Measurements from ENCODE around the gene ASB5. TPM values are rescaled to one million over a fixed set of nuclear protein-coding genes. Genes with fewer than 3 reads are reported as not detected.

Gene ASB5
- total and polyA plus RNA-seq, 10 of the 15 experiments (the other 5 are each of a cell fraction or from before 2014, with no cell fraction given), result not detected

DNA sequence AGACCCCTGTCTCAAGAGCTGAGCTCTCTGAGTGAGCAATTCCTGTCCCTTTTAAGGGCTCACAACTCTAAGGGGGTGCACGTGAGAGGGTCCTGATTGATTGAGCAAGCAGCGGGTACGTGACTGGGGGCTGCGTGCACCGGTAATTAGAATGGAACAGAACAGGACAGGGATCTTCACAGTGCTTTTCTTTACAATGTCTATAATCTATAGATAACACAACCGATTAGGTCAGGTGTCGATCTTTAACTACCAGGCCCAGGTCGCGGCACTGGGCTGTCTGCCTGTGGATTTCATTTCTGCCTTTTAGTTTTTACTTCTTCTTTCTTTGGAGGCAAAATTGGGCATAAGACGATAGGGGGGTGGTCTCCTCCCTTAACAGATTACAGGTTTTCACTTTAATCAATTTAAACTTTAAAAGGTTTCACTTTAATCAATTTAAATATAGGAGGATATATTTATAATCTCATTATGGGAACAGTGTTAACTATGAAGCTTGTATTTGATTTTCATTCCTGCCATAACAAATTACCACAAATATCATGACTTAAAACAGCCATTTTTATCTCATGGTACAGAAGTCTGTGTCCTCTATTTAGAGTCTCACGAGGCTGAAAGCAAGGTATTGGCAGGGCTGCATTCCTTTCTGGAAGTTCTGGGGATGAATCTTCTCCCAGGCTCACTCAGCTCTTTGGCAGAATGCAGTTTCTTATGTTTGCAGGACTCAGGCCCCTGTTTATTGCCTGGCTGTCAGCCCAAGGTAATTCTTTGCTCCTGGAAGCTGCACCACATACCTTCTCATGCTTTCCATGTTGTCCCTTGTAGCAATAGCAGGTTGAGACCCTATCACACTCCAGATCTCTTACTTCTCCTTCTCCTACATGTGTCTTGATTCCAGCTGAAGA, 78.9 kb downstream of the ASB5 start (continued):
- TF ChIP-seq ZZZ3 (IDR thresholded peaks at IDR 0.05; ENCODE audit: control insufficient read depth, insufficient read length, low read depth), result no peak

- ChIA-PET SMC1A (ENCODE audit: uncharacterized antibody, unreplicated experiment) (no interaction called here), RAD21 (ENCODE audit: unreplicated experiment) (no interaction called here), POLR2A (no interaction called here), CTCF (no interaction called here)
- H3K36me3 ChIP-seq (ENCODE audit: control insufficient read depth in 2 of 2, insufficient read depth in 2 of 2, low read length in 1 of 2), result no peaks in the 10 kb centered on the region
- TF ChIP-seq DPF2 (IDR thresholded peaks at IDR 0.05) (no peak), SIX5 (IDR thresholded peaks at IDR 0.05; ENCODE audit: low read depth, low read length, severe bottlenecking) (no peak), EED (IDR thresholded peaks at IDR 0.05; ENCODE audit: low read depth) (no peak), ZZZ3 (IDR thresholded peaks at IDR 0.05; ENCODE audit: control insufficient read depth, insufficient read length, low read depth) (no peak), IKZF1 (conservative IDR thresholded peaks at IDR 0.05) (no peak), CTCF (IDR thresholded peaks at IDR 0.05 in 2 of 3, conservative IDR thresholded peaks at IDR 0.05 in 1 of 3; ENCODE audit: control insufficient read depth in 2 of 3, extremely low read depth in 1 of 3, insufficient read depth in 1 of 3, low read depth in 3 of 3, low read length in 3 of 3) (no peak), TARDBP (IDR thresholded peaks at IDR 0.05; ENCODE audit: borderline replicate concordance) (no peak), KAT2A (conservative IDR thresholded peaks at IDR 0.05; ENCODE audit: control insufficient read depth, low read depth, low read length) (no peak), ZNF622 (IDR thresholded peaks at IDR 0.05) (no peak)
- TF ChIP-seq, protein P1, sequence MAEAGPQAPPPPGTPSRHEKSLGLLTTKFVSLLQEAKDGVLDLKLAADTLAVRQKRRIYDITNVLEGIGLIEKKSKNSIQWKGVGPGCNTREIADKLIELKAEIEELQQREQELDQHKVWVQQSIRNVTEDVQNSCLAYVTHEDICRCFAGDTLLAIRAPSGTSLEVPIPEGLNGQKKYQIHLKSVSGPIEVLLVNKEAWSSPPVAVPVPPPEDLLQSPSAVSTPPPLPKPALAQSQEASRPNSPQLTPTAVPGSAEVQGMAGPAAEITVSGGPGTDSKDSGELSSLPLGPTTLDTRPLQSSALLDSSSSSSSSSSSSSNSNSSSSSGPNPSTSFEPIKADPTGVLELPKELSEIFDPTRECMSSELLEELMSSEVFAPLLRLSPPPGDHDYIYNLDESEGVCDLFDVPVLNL (IDR thresholded peaks at IDR 0.05; ENCODE audit: low read depth, low read length), result no peak
- no peak overlapping the region for H2AFZ ChIP-seq (ENCODE audit: control insufficient read depth, low read depth, low read length)
- no peak overlapping the region for H3K27ac ChIP-seq (ENCODE audit: control insufficient read depth, insufficient read depth)
- no peak overlapping the region for H3K4me2 ChIP-seq (ENCODE audit: control insufficient read depth, insufficient read depth)
- in situ Hi-C loops (cut with MboI) (no loop called here), intact Hi-C loops (cut with micrococcal nuclease; ENCODE audit: unreplicated experiment) (no loop called here)
- DNase-seq (ENCODE audit: low read depth, low spot score) (no peak), FAIRE-seq (no peak), ATAC-seq (no peak)
- H3K9me3 ChIP-seq (replicated peaks; ENCODE audit: control insufficient read depth, insufficient read depth, low read length), result no peaks in the 10 kb centered on the region
- H3K4me3 ChIP-seq, result no peak overlapping the region
- no peaks in the 10 kb centered on the region for H3K4me1 ChIP-seq (ENCODE audit: control insufficient read depth, insufficient read depth, low read length)
- no peaks in the 10 kb centered on the region for H3K79me2 ChIP-seq (ENCODE audit: control insufficient read depth, insufficient read depth, low read length)
- H4K20me1 ChIP-seq (ENCODE audit: control insufficient read depth, insufficient read depth), result no peaks in the 10 kb centered on the region
- H3K27me3 ChIP-seq (replicated peaks in 1 of 2; ENCODE audit: control insufficient read depth in 2 of 2, insufficient read depth in 2 of 2, low read length in 1 of 2), result no peaks in the 10 kb centered on the region
- BruUV-seq (replicated peaks), result no TSS peak
- no peak overlapping the region for H3K9ac ChIP-seq (ENCODE audit: control insufficient read depth, insufficient read depth, low read length)
Observed at GRCh38 chr4:176188654-176189053, 80.4 kb downstream of the ASB5 start.
